Measurements from ENCODE around the gene SNU13. TPM values are rescaled to one million over a fixed set of nuclear protein-coding genes. Genes with fewer than 3 reads are reported as not detected.
"Not testable (repeated sequence)": the region's sequence is repeated elsewhere in the genome, so short reads cannot be mapped to it uniquely, and the experiment has no call there.

The SNU13 gene
- total RNA-seq (100 to 1,000 TPM; 117 to 127 TPM), polyA plus RNA-seq (100 to 1,000 TPM; 226 to 309 (median 285) TPM), total RNA-seq (71.5 to 202 (median 96.7) reads per million in 6 experiments)

DNA sequence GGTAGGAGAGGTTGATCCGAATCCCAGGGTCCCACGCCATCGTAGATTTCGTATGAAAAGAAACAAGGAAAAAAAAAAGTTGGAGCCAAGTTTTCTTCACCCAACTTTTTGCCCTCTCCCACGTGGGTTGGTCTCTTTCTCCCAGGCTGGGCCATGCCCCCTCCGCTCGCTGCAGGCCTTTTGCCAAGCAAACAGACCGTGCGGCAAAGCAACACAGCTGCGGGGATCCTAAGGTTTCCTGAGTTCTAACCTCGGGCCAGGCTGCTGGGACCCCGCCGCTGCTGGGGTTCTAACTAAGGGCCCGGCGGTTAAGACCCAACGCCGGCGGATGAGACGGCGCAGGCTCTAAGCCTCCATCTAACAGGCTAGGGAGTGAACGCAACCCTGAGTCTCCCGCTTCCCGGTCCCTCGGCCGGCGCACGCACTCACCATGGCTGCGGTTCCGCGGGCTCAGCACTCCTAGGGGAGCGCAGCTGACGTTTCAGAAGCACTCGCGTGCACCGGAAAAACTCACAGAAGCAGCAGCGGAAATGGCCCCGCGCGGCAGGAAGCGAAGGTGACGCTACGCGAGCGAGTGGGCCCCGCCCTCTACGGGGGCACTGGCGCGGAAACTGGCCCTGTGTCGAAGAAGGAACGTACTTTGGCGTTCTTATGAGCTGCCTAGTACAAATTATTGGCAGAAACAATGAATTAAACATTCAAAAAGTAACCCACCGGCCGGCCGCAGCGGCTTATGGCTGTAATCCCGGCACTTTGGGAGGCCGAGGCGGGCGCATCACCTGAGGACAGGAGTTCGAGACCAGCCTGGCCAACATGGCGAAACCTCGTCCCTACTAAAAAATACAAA lies at the start of gene SNU13:
TSS of gene SNU13 (minus strand) at position 503 of the 847 bp plus-strand sequence. CDS start at position 432, 71 bp downstream.
- Mint-ChIP-seq H3K4me1 (peaks cover 14 to 35% (median 30%) of the 10 kb centered on the region in 4 donors), H3K27ac (peak within 1 kb of the TSS; percentile 97 to 99 (median 99)), H3K4me3 (peak within 1 kb of the TSS; percentile 92 to 99 (median 96)), H3K27me3 (no peaks in the 10 kb centered on the region), H3K36me3 (no peaks in the 10 kb centered on the region), H3K9me3 (no peaks in the 10 kb centered on the region)
- DNase-seq: peak; percentile 85 to 95 (median 91)
- POLR2A ChIA-PET: interaction anchor here (0.5 to 3.9 kb wide), 22 partner anchors 9 to 741 kb away, joined by 3 to 38 read pairs (median 4); partner anchors contain the start of genes CCDC134, CENPM, DESI1 and MEI1
- peak; percentile 96 for ATAC-seq

GRCh38 chr22:41733241-41733640 lies 44.6 kb upstream of the SNU13 start:
- H3K36me3 Mint-ChIP-seq, H3K27ac Mint-ChIP-seq, POLR2A ChIA-PET, DNase-seq, H3K4me1 Mint-ChIP-seq, ATAC-seq, H3K27me3 Mint-ChIP-seq, H3K9me3 Mint-ChIP-seq, H3K4me3 Mint-ChIP-seq: not testable (repeated sequence)

GRCh38 chr22:41732096-41732772 lies 43.6 kb upstream of the SNU13 start:
- Mint-ChIP-seq H3K4me3 (no peak overlapping the region), H3K27ac (peak overlapping the region in 2 of 10 donors; percentile 41 to 67), H3K27me3 (no peaks in the 10 kb centered on the region), H3K9me3 (no peaks in the 10 kb centered on the region), H3K4me1 (no peaks in the 10 kb centered on the region), H3K36me3 (no peaks in the 10 kb centered on the region)
- ATAC-seq (no peak), DNase-seq (no peak)
- POLR2A ChIA-PET: no interaction called here

DNA sequence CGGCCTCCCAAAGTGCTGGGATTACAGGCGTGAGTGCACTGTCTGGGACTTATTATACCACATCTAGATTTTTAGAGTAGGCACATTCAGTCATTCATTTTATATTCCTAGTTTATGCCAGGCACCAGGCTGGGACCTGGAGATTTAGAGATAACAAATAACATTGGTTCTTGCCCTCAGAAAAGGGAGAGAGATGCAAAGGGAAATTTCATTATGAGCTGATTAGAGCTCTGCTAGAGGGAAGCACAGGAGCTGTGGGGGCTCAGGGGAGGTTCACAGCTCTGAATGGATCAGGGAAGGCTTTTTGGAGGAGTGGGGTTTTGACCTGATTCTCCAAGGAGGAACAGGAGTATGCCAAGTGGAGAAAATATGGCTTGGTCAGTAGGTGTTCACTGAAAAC lies 42.9 kb upstream of the SNU13 start:
- DNase-seq (no peak), ATAC-seq (no peak)
- H3K27me3 Mint-ChIP-seq: no peaks in the 10 kb centered on the region
- H3K9me3 Mint-ChIP-seq: no peaks in the 10 kb centered on the region
- H3K27ac Mint-ChIP-seq: peak overlapping the region in 1 of 10 donors; percentile 67
- POLR2A ChIA-PET: no interaction called here
- no peak overlapping the region for H3K4me3 Mint-ChIP-seq
- H3K4me1 Mint-ChIP-seq: no peaks in the 10 kb centered on the region
- H3K36me3 Mint-ChIP-seq: no peaks in the 10 kb centered on the region

DNA sequence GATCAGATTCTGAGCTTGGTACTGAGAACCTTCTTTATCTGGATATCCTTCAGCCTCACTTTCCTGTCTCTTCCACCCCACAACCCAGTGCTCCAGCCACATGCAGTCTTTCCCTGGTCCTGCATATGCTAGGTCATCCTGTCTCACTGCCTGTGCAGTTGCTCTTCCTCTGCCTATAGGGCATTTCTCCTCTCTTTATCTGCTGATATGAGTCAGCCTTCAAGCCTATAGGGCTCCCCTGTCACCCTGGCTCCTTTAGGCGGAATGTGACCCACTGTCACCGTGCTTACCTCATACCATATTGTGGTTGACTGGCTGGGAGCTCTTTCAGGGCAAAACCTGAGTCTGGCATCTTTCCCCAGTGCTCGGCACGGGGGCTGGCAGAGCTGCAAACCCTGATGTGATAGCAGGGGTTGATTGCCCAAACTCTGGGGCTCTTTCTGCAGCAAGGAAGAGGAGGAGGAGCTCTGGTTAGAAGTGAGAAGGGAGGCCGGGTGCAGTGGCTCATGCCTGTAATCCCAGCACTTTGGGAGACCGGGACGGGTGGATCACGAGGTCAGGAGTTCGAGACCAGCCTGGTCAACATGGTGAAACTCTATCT lies 36.9 kb upstream of the SNU13 start:
- Mint-ChIP-seq H3K27me3 (no peaks in the 10 kb centered on the region), H3K9me3 (no peaks in the 10 kb centered on the region), H3K4me1 (no peaks in the 10 kb centered on the region), H3K36me3 (no peaks in the 10 kb centered on the region), H3K4me3 (no peak overlapping the region), H3K27ac (peak overlapping the region in 2 of 10 donors; percentile 14 to 55)
- POLR2A ChIA-PET: no interaction called here
- ATAC-seq (no peak), DNase-seq (no peak)

- no peak overlapping the region for H3K4me3 Mint-ChIP-seq
- H3K9me3 Mint-ChIP-seq: no peaks in the 10 kb centered on the region
- no peaks in the 10 kb centered on the region for H3K36me3 Mint-ChIP-seq
- DNase-seq: no peak
- H3K27me3 Mint-ChIP-seq: no peaks in the 10 kb centered on the region
- ATAC-seq: no peak
- H3K4me1 Mint-ChIP-seq: peaks cover 0 to 2% (median 0%) of the 10 kb centered on the region in 4 donors
- POLR2A ChIA-PET: no interaction called here
- H3K27ac Mint-ChIP-seq: no peak overlapping the region
These were observed 33.8 kb upstream of the SNU13 start for GRCh38 chr22:41722496-41722895.

DNA sequence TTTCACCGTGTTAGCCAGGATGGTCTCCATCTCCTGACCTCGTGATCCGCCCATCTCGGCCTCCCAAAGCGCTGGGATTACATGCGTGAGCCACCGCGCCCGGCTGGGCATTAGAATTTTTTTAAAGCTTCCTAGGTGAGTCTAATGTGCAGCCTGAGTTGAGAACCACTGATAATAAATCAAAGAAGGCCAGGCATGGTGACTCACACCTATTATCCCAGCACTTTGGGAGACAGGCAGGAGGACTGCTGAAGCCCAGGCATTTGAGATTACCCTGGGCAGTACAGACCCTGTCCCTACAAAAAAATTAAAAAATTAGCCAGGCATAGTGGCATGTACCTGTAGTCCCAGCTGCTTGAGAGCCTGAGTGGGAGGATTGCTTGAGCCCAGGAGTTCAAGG lies 24.3 kb upstream of the SNU13 start:
- Mint-ChIP-seq H3K9me3 (no peaks in the 10 kb centered on the region), H3K4me1 (peaks cover 0 to 6% (median 1%) of the 10 kb centered on the region in 4 donors), H3K4me3 (no peak overlapping the region), H3K27me3 (no peaks in the 10 kb centered on the region), H3K36me3 (no peaks in the 10 kb centered on the region), H3K27ac (no peak overlapping the region)
- no peak for ATAC-seq
- DNase-seq: no peak
- POLR2A ChIA-PET: no interaction called here

DNA sequence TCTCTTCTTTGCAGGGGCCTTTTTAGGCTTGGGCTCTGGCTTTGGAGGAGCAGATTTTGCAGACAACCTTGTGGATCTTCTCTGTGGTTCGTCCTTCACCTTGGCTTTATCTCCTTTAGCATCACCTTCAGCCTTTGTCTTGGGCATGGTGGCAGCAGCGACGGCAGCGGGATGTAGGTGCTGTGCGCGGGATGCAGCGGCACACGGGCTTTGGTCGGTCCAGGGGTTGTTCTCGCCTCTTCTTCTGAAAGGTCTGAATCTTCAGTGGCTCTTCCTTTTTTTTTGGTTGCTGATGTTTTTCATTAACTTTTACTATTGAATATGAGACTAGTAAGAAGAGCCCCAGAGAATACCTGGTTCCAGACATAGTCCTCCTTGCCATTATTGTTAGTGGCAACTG lies 20.7 kb upstream of the SNU13 start:
- no peaks in the 10 kb centered on the region for H3K36me3 Mint-ChIP-seq
- ATAC-seq (no peak), DNase-seq (no peak)
- peaks cover 0 to 6% (median 1%) of the 10 kb centered on the region in 4 donors for H3K4me1 Mint-ChIP-seq
- H3K27me3 Mint-ChIP-seq: no peaks in the 10 kb centered on the region
- POLR2A ChIA-PET: no interaction called here
- H3K4me3 Mint-ChIP-seq: no peak overlapping the region
- peak overlapping the region in 3 of 10 donors; percentile 32 to 78 (median 50) for H3K27ac Mint-ChIP-seq
- no peaks in the 10 kb centered on the region for H3K9me3 Mint-ChIP-seq

GRCh38 chr22:41702763-41703162 lies 14.1 kb upstream of the SNU13 start:
- ATAC-seq: no peak
- no peak for DNase-seq
- Mint-ChIP-seq H3K36me3 (no peaks in the 10 kb centered on the region), H3K4me3 (no peak overlapping the region), H3K4me1 (peaks cover 3 to 7% (median 5%) of the 10 kb centered on the region in 4 donors), H3K9me3 (no peaks in the 10 kb centered on the region), H3K27me3 (peaks cover 0 to 2% (median 0%) of the 10 kb centered on the region in 5 donors), H3K27ac (no peak overlapping the region)
- POLR2A ChIA-PET: no interaction called here

- Mint-ChIP-seq H3K9me3 (no peaks in the 10 kb centered on the region), H3K36me3 (no peaks in the 10 kb centered on the region), H3K27ac (peak overlapping the region in 2 of 10 donors; percentile 43 to 74), H3K4me1 (peaks cover 11 to 13% (median 12%) of the 10 kb centered on the region in 4 donors), H3K4me3 (peak overlapping the region in 2 of 10 donors; percentile 31 to 34), H3K27me3 (peaks cover 0 to 2% (median 0%) of the 10 kb centered on the region in 5 donors)
- no peak for ATAC-seq
- no peak for DNase-seq
- POLR2A ChIA-PET: interaction anchor here (1.2 to 4.4 kb wide), 4 partner anchors 12 to 241 kb away, joined by 3 to 38 read pairs (median 27); partner anchors contain the start of genes CCDC134 and SNU13
These were observed 11.4 kb upstream of the SNU13 start for GRCh38 chr22:41700108-41700364.

GRCh38 chr22:41699264-41700107 lies 10.8 kb upstream of the SNU13 start, which contains the start of gene MEI1:
TSS of gene MEI1 (plus strand) at chr22:41699503. CDS start at chr22:41699539, 36 bp downstream.
- DNase-seq (peak; percentile 80 to 95 (median 88)), ATAC-seq (peak; percentile 87 to 91)
- Mint-ChIP-seq H3K4me3 (peak within 1 kb of the TSS; percentile 55 to 88 (median 82)), H3K4me1 (peaks cover 11 to 13% (median 12%) of the 10 kb centered on the region in 4 donors), H3K27me3 (peaks cover 0 to 2% (median 0%) of the 10 kb centered on the region in 5 donors), H3K9me3 (no peaks in the 10 kb centered on the region), H3K27ac (peak within 1 kb of the TSS; percentile 83 to 95 (median 87)), H3K36me3 (no peaks in the 10 kb centered on the region)
- POLR2A ChIA-PET: interaction anchor here (0.6 to 4.4 kb wide), 8 partner anchors 11 to 241 kb away, joined by 3 to 38 read pairs (median 7); partner anchors contain the start of genes CCDC134, SNU13 and SREBF2

Data from naive thymus-derived CD8-positive, alpha-beta T cell (primary cell).